Breast epithelium (tissue), 3 donors: ENCODE measurements around the gene SLC35A1.

Experiments used
- CTCF ChIP-seq, 3 donors: fragments of 450-650 bp; IDR thresholded peaks; one replicate each; pipeline ENCODE4 v1.5.1; 2016 to 2017; ENCODE audit warnings: antibody characterized with exemption in 3 of 3, mild to moderate bottlenecking in 3 of 3, moderate library complexity in 3 of 3
- POLR2A ChIP-seq: fragments of 450-650 bp; IDR thresholded peaks from one replicate; pipeline ENCODE4 v1.6.1; 2016; ENCODE audit warnings: antibody characterized with exemption, mild to moderate bottlenecking, moderate library complexity
- POLR2AphosphoS5 ChIP-seq, 3 donors: sonication (generic); formaldehyde crosslinking; IDR thresholded peaks; one replicate each; pipeline ENCODE4 v1.6.1; 2017; ENCODE audit warnings: antibody characterized with exemption in 3 of 3

- TF ChIP-seq CTCF (IDR thresholded peaks at IDR 0.05) (no peak), POLR2A (no peak), POLR2AphosphoS5 (IDR thresholded peaks at IDR 0.05) (no peak)
Observed at GRCh38 chr6:87465051-87465450, 7.7 kb upstream of the SLC35A1 start.
